Skeletal muscle cell (primary cell): Measurements from ENCODE around the gene ASIC2.

ENCODE experiments used
- DNase-seq: peaks from one replicate; pipeline ENCODE4 v3.0.0-alpha.2; 2010; ENCODE audit warnings: low read depth
- H3K4me3 ChIP-seq: 2 replicates; pipeline ENCODE4 v1.5.1; 2011; ENCODE audit warnings: low read depth, mild to moderate bottlenecking, control low read depth, low read length, moderate library complexity

The ASIC2 gene

GRCh38 chr17:33218698-33219601, 74.1 kb downstream of the ASIC2 start:
- no peak overlapping the region for H3K4me3 ChIP-seq
- DNase-seq: no peak

GRCh38 chr17:33217891-33218290, 75.2 kb downstream of the ASIC2 start:
- no peak for DNase-seq
- no peak overlapping the region for H3K4me3 ChIP-seq

- H3K4me3 ChIP-seq: no peak overlapping the region
- no peak for DNase-seq
Observed at GRCh38 chr17:33214996-33215395, 78.1 kb downstream of the ASIC2 start.

GRCh38 chr17:33210285-33210684, 82.8 kb downstream of the ASIC2 start:
- H3K4me3 ChIP-seq: no peak overlapping the region
- DNase-seq: no peak

GRCh38 chr17:33209671-33210070, 83.4 kb downstream of the ASIC2 start:
- no peak for DNase-seq

GRCh38 chr17:33207231-33207630, 85.9 kb downstream of the ASIC2 start:
- no peak overlapping the region for H3K4me3 ChIP-seq

More at GRCh38 chr17:33209671-33210070, 83.4 kb downstream of the ASIC2 start:
- no peak overlapping the region for H3K4me3 ChIP-seq

GRCh38 chr17:33205552-33205951, 87.5 kb downstream of the ASIC2 start:
- no peak for DNase-seq
- no peak overlapping the region for H3K4me3 ChIP-seq

More at GRCh38 chr17:33207231-33207630, 85.9 kb downstream of the ASIC2 start:
- DNase-seq: no peak

GRCh38 chr17:33204701-33205100, 88.4 kb downstream of the ASIC2 start:
- no peak overlapping the region for H3K4me3 ChIP-seq
- no peak for DNase-seq

- H3K4me3 ChIP-seq: no peak overlapping the region
- DNase-seq: no peak
Observed at GRCh38 chr17:33204156-33204555, 88.9 kb downstream of the ASIC2 start.

GRCh38 chr17:33202796-33203495, 90.1 kb downstream of the ASIC2 start:
- DNase-seq: no peak
- no peak overlapping the region for H3K4me3 ChIP-seq

GRCh38 chr17:33202021-33202420, 91.1 kb downstream of the ASIC2 start:
- DNase-seq: no peak
- no peak overlapping the region for H3K4me3 ChIP-seq

GRCh38 chr17:33201283-33201682, 91.8 kb downstream of the ASIC2 start:
- no peak overlapping the region for H3K4me3 ChIP-seq
- DNase-seq: no peak

GRCh38 chr17:33200587-33200986, 92.5 kb downstream of the ASIC2 start:
- no peak for DNase-seq
- H3K4me3 ChIP-seq: no peak overlapping the region

GRCh38 chr17:33199571-33200510, 93.3 kb downstream of the ASIC2 start:
- no peak overlapping the region for H3K4me3 ChIP-seq
- DNase-seq: peak; percentile 29

- H3K4me3 ChIP-seq: no peak overlapping the region
- DNase-seq: no peak
Observed at GRCh38 chr17:33198954-33199353, 94.1 kb downstream of the ASIC2 start.

GRCh38 chr17:33197342-33197741, 95.8 kb downstream of the ASIC2 start:
- no peak for DNase-seq
- H3K4me3 ChIP-seq: no peak overlapping the region

GRCh38 chr17:33196883-33197282, 96.2 kb downstream of the ASIC2 start:
- no peak for DNase-seq
- no peak overlapping the region for H3K4me3 ChIP-seq

- DNase-seq: no peak
- H3K4me3 ChIP-seq: no peak overlapping the region
Observed at GRCh38 chr17:33192951-33193911, 99.9 kb downstream of the ASIC2 start.
